HepG2 (cell line): ENCODE data around the gene KRTAP20-2.

Source experiments
- EZH2 ChIP-seq: conservative IDR thresholded peaks from 2 replicates; pipeline ENCODE4 v1.6.1; 2012; ENCODE audit warnings: mild to moderate bottlenecking, low read depth, low read length, moderate library complexity
- FOXA3 ChIP-seq: IDR thresholded peaks from 2 replicates; pipeline ENCODE4 v1.6.1; 2016; ENCODE audit warnings: missing genetic modification reagents, missing compliant biosample characterization
- SMC3 ChIP-seq: IDR thresholded peaks from 2 replicates; pipeline ENCODE4 v1.6.1; 2011; ENCODE audit warnings: low read length, improper control_type of control experiment
- TARDBP ChIP-seq: sonication (generic); formaldehyde crosslinking; IDR thresholded peaks from 2 replicates; pipeline ENCODE4 v1.8.0; 2022; ENCODE audit warnings: mild to moderate bottlenecking, missing genetic modification reagents
- ZNF768 ChIP-seq: sonication (generic); formaldehyde crosslinking; IDR thresholded peaks from 2 replicates; pipeline ENCODE4 v1.4.0; 2020; ENCODE audit warnings: missing genetic modification reagents
- TF ChIP-seq, protein P1 (sequence below), 2 experiments: sonication (generic) in 1 of 2; formaldehyde crosslinking in 1 of 2; IDR thresholded peaks; 2 replicates each; pipeline versions ENCODE4 v1.4.0 to v1.6.1; 2016 to 2020; ENCODE audit warnings: borderline replicate concordance in 1 of 2, low read depth in 1 of 2, mild to moderate bottlenecking in 1 of 2, missing genetic modification reagents in 1 of 2

DNA sequence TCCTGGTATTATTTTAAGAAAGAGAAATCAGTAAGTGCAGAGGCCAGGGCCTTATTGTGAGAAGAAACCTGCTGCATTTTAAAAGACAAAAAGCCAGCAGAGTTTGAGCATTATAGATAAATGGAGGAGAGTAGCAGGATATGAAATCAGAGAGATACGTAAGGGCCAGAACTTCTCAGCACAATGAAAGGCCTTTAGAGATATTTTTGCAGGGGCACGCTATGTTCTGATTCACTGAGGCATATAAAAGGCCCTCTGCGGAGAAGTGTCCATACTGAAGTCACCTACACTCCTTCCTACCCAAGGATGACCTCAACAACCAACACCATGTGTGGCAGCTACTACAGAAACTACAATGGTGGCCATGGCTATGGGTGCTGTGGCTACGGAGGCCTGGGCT, 42.9 kb upstream of the KRTAP20-2 start, which contains the start of gene KRTAP6-3:
- TF ChIP-seq, protein P1, sequence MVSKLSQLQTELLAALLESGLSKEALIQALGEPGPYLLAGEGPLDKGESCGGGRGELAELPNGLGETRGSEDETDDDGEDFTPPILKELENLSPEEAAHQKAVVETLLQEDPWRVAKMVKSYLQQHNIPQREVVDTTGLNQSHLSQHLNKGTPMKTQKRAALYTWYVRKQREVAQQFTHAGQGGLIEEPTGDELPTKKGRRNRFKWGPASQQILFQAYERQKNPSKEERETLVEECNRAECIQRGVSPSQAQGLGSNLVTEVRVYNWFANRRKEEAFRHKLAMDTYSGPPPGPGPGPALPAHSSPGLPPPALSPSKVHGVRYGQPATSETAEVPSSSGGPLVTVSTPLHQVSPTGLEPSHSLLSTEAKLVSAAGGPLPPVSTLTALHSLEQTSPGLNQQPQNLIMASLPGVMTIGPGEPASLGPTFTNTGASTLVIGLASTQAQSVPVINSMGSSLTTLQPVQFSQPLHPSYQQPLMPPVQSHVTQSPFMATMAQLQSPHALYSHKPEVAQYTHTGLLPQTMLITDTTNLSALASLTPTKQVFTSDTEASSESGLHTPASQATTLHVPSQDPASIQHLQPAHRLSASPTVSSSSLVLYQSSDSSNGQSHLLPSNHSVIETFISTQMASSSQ (IDR thresholded peaks at IDR 0.05; ENCODE audit: low read depth), result no peak
- TF ChIP-seq, protein P1 (CRISPR knock-in tag; IDR thresholded peaks at IDR 0.05; ENCODE audit: borderline replicate concordance), result no peak
- TF ChIP-seq TARDBP (no peak), SMC3 (no peak), ZNF768 (no peak), FOXA3 (no peak), EZH2 (no peak)
